Endothelial cell of umbilical vein (primary cell): ENCODE data around the gene ZDHHC3. TPM values are rescaled to one million over a fixed set of nuclear protein-coding genes. Genes with fewer than 3 reads are reported as not detected.

Experiments used
- BruUV-seq: library from RNA; stranded (reverse); fragments of 400-500 nt; replicated peaks from 2 replicates; lab custom pipeline; 2021; lab: Mats Ljungman, UMichigan
- CTCF ChIA-PET: fragments of 300-600, 350-600 bp; sonication (Branson Sonifier 250); formaldehyde crosslinking; loops from one replicate; lab custom pipeline; 2021; ENCODE audit warnings: antibody characterized with exemption, inconsistent platforms; lab: Charles Lee
- POLR2A ChIA-PET: fragments of 300-600, 350-600 bp; sonication (Branson Sonifier 250); formaldehyde crosslinking; loops from one replicate; lab custom pipeline; 2021; ENCODE audit warnings: antibody characterized with exemption, inconsistent platforms; lab: Charles Lee
- DNase-seq: peaks from one replicate; pipeline ENCODE4 v3.0.0-alpha.2; 2011; ENCODE audit warnings: low read depth, low spot score
- FAIRE-seq: peaks from 2 replicates; lab custom pipeline; 2011; peaks lifted over from hg19 to GRCh38; lab: Jason Lieb, UNC
- H2AFZ ChIP-seq: 2 replicates; pipeline ENCODE4 v1.6.0; 2012; ENCODE audit warnings: low read depth, low read length, control low read depth, inconsistent platforms
- H3K27ac ChIP-seq: 2 replicates; pipeline ENCODE4 v1.5.1; 2011; ENCODE audit warnings: low read depth, mild to moderate bottlenecking, control low read depth, low read length, moderate library complexity; ENCODE audit not compliant: insufficient read depth
- H3K27me3 ChIP-seq, 2 experiments: 2 replicates each; pipeline versions ENCODE4 v1.6.0 to v1.6.1; 2011; ENCODE audit warnings: low read length in 2 of 2, mixed read lengths in 1 of 2; ENCODE audit not compliant: control insufficient read depth in 2 of 2, insufficient read depth in 2 of 2
- H3K36me3 ChIP-seq, 2 experiments: 2 replicates in 1 of 2; 3 replicates in 1 of 2; pipeline ENCODE4 v1.5.1; 2011; ENCODE audit warnings: low read length in 2 of 2, mild to moderate bottlenecking in 1 of 2, moderate library complexity in 1 of 2; ENCODE audit not compliant: control insufficient read depth in 2 of 2, insufficient read depth in 2 of 2; ENCODE audit errors: extremely low read depth in 1 of 2
- H3K4me1 ChIP-seq: 3 replicates; pipeline ENCODE4 v1.5.1; 2011; ENCODE audit warnings: mild to moderate bottlenecking, low read length; ENCODE audit not compliant: control insufficient read depth, insufficient read depth; ENCODE audit errors: extremely low read depth
- H3K4me2 ChIP-seq: 2 replicates; pipeline ENCODE4 v1.6.1; 2011; ENCODE audit warnings: low read length, control low read depth, mixed read lengths; ENCODE audit not compliant: insufficient read depth
- H3K4me3 ChIP-seq, 3 experiments: fragments of 200-600 bp in 1 of 3; sonication (generic), shearing (Covaris generic) in 1 of 3; replicated peaks in 1 of 3; 2 replicates each; pipeline ENCODE4 v1.5.1; 2011 to 2016; ENCODE audit warnings: control low read depth in 3 of 3, low read length in 3 of 3, mild to moderate bottlenecking in 2 of 3, inconsistent platforms in 1 of 3, low read depth in 1 of 3, moderate library complexity in 1 of 3; ENCODE audit not compliant: insufficient read depth in 1 of 3
- H3K79me2 ChIP-seq: 2 replicates; pipeline ENCODE4 v1.6.0; 2012; ENCODE audit warnings: low read length, inconsistent platforms; ENCODE audit not compliant: control insufficient read depth, insufficient read depth
- H3K9ac ChIP-seq: replicated peaks from 2 replicates; pipeline ENCODE3; 2011; ENCODE audit warnings: low read length, control low read depth; ENCODE audit not compliant: insufficient read depth; ENCODE audit errors: extremely low read depth
- H3K9me1 ChIP-seq: replicated peaks from 3 replicates; pipeline ENCODE4 v1.6.0; 2011; ENCODE audit warnings: mild to moderate bottlenecking, low read length; ENCODE audit not compliant: control insufficient read depth, insufficient read depth; ENCODE audit errors: extremely low read depth
- H3K9me3 ChIP-seq: replicated peaks from 2 replicates; pipeline ENCODE4 v1.5.1; 2012; ENCODE audit warnings: low read length, inconsistent platforms; ENCODE audit not compliant: control insufficient read depth, insufficient read depth
- H4K20me1 ChIP-seq: replicated peaks from 2 replicates; pipeline ENCODE3; 2011; ENCODE audit warnings: mild to moderate bottlenecking, low read length; ENCODE audit not compliant: control insufficient read depth, insufficient read depth; ENCODE audit errors: extremely low read depth
- FOS ChIP-seq: IDR thresholded peaks from 2 replicates; pipeline ENCODE4 v1.6.1; 2011; ENCODE audit warnings: mild to moderate bottlenecking, low read length, moderate library complexity, borderline replicate concordance; ENCODE audit not compliant: insufficient read depth
- GATA2 ChIP-seq: IDR thresholded peaks from 2 replicates; pipeline ENCODE4 v1.7.0; 2011; ENCODE audit warnings: low read depth, mild to moderate bottlenecking, moderate library complexity, mixed read lengths, low read length; ENCODE audit not compliant: insufficient read length, insufficient read depth
- JUN ChIP-seq: IDR thresholded peaks from 2 replicates; pipeline ENCODE4 v1.6.1; 2011; ENCODE audit warnings: borderline replicate concordance, low read depth; ENCODE audit not compliant: insufficient read length, insufficient read depth
- POLR2AphosphoS5 ChIP-seq: IDR thresholded peaks from 2 replicates; pipeline ENCODE4 v1.6.1; 2012; ENCODE audit warnings: low read depth, mild to moderate bottlenecking, control low read depth, low read length, moderate library complexity; ENCODE audit not compliant: insufficient read depth
- dilution Hi-C: fragments of 300-500 bp; cut with MboI; formaldehyde crosslinking; loops from one replicate; pipeline ENCODE4 v1.15.0; 2019; ENCODE audit warnings: low sequenced_read_pairs; ENCODE audit not compliant: extremely low pct_ligation_motif_present
- intact Hi-C: fragments of 100-400 bp; cut with micrococcal nuclease; formaldehyde crosslinking; loops from one replicate; pipeline ENCODE4 v1.10.0; 2022
- polyA plus RNA-seq, 4 experiments: library from polyadenylated mRNA; depleted of rRNA in 3 of 4; stranded (reverse) in 3 of 4; unstranded in 1 of 4; fragments of >200 nt; gene quantifications; 2 replicates each; pipeline versions ENCODE4 v1.2.1 to v1.2.3, GENCODE V29; 2011 to 2012; ENCODE audit warnings: missing spikeins in 1 of 4
- total RNA-seq: library from RNA; stranded (reverse); gene quantifications from 2 replicates; pipeline ENCODE4 v1.2.3, GENCODE V29; 2021
- TF ChIP-seq, protein P1 (sequence below), 2 donors: IDR thresholded peaks; 1 replicate in 1 of 2; 2 replicates in 1 of 2; pipeline ENCODE4 v1.5.1; 2011; ENCODE audit warnings: low read length in 2 of 2, mild to moderate bottlenecking in 2 of 2, moderate library complexity in 2 of 2, control low read depth in 1 of 2, inconsistent platforms in 1 of 2, low read depth in 1 of 2; ENCODE audit not compliant: insufficient read depth in 1 of 2; ENCODE audit errors: extremely low read depth in 1 of 2
- TF ChIP-seq, protein P2 (sequence below): IDR thresholded peaks from 2 replicates; pipeline ENCODE4 v1.6.1; 2011; ENCODE audit not compliant: insufficient read depth, insufficient read length

Gene ZDHHC3
- total and polyA plus RNA-seq, 2 donors (not counting 3 experiments of a cell fraction or from before 2014, with no cell fraction given), result 62.4 to 97.1 TPM

DNA sequence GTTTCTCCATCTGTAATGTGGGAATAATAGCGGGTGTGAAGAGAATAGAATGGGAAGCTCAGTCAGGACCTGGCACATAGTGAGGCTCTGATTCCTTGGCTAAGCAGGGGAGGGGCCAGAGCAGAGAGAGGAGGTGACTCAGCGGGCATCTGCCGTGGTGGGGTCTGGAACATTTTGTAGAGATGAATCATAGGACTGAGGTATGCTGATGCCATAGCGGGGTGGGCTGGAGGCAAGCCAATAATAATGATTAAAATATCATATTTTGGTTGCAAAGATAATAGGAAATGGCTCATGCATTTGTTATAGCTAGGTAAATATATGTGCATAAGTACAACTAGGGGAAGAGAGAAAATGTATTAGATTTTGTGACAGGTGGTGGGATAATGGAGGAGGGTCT lies 90.4 kb downstream of the ZDHHC3 start:
- dilution Hi-C loops, result no loop called here
- H3K4me1 ChIP-seq, result peaks cover 38% of the 10 kb centered on the region
- ChIA-PET POLR2A (interaction anchor here (0.5 kb wide), 1 partner anchor 109 kb away, joined by 5 read pairs; no protein-coding TSS in a partner anchor), CTCF (interaction anchor here (1.0 to 2.9 kb wide), 4 partner anchors 9 to 353 kb away, joined by 3 to 15 read pairs (median 3); no protein-coding TSS in a partner anchor)
- TF ChIP-seq FOS (peak; percentile 100), JUN (peak; percentile 96), GATA2 (peak; percentile 54), POLR2AphosphoS5 (peak; percentile 92)
- TF ChIP-seq, protein P1, sequence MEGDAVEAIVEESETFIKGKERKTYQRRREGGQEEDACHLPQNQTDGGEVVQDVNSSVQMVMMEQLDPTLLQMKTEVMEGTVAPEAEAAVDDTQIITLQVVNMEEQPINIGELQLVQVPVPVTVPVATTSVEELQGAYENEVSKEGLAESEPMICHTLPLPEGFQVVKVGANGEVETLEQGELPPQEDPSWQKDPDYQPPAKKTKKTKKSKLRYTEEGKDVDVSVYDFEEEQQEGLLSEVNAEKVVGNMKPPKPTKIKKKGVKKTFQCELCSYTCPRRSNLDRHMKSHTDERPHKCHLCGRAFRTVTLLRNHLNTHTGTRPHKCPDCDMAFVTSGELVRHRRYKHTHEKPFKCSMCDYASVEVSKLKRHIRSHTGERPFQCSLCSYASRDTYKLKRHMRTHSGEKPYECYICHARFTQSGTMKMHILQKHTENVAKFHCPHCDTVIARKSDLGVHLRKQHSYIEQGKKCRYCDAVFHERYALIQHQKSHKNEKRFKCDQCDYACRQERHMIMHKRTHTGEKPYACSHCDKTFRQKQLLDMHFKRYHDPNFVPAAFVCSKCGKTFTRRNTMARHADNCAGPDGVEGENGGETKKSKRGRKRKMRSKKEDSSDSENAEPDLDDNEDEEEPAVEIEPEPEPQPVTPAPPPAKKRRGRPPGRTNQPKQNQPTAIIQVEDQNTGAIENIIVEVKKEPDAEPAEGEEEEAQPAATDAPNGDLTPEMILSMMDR (IDR thresholded peaks at IDR 0.05; ENCODE audit: extremely low read depth in 1 of 2, insufficient read depth in 1 of 2, low read depth in 1 of 2, low read length in 2 of 2), result no peak
- TF ChIP-seq, protein P2, sequence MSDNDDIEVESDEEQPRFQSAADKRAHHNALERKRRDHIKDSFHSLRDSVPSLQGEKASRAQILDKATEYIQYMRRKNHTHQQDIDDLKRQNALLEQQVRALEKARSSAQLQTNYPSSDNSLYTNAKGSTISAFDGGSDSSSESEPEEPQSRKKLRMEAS, result no peak
- H3K9ac ChIP-seq, result peak overlapping the region; percentile 34
- DNase-seq (peak; percentile 95), FAIRE-seq (peak; percentile 98)
- no peaks in the 10 kb centered on the region for H4K20me1 ChIP-seq
- H3K27me3 ChIP-seq, result no peaks in the 10 kb centered on the region
- no peaks in the 10 kb centered on the region for H3K9me1 ChIP-seq
- no peaks in the 10 kb centered on the region for H3K79me2 ChIP-seq
- peak overlapping the region; percentile 91 for H3K27ac ChIP-seq
- BruUV-seq, result no TSS peak
- H2AFZ ChIP-seq, result no peak overlapping the region
- H3K4me3 ChIP-seq, result no peak overlapping the region
- H3K36me3 ChIP-seq, result no peaks in the 10 kb centered on the region
- peak overlapping the region; percentile 12 for H3K4me2 ChIP-seq
- H3K9me3 ChIP-seq, result no peaks in the 10 kb centered on the region
- intact Hi-C loops, result loop anchor here (1.0 to 10.0 kb wide), 5 partner anchors 24 to 547 kb away; partner anchors contain the start of genes KIAA1143, KIF15, TCAIM and TMEM42
